C4-2B (cell line): ENCODE results near the gene KIAA1191.

Source experiments
- CTCF ChIP-seq: fragments of 450-650 bp; conservative IDR thresholded peaks from 2 replicates; pipeline ENCODE4 v1.5.1; 2017; ENCODE audit warnings: mild to moderate bottlenecking
- ZFX ChIP-seq: fragments of 450-650 bp; IDR thresholded peaks from 2 replicates; pipeline ENCODE4 v1.6.1; 2017

- TF ChIP-seq CTCF (no peak), ZFX (no peak)
These were observed 43.8 kb downstream of the KIAA1191 start for GRCh38 chr5:176317534-176318374.
